ENCODE data around the gene PLPPR3.

PLPPR3 gene

DNA sequence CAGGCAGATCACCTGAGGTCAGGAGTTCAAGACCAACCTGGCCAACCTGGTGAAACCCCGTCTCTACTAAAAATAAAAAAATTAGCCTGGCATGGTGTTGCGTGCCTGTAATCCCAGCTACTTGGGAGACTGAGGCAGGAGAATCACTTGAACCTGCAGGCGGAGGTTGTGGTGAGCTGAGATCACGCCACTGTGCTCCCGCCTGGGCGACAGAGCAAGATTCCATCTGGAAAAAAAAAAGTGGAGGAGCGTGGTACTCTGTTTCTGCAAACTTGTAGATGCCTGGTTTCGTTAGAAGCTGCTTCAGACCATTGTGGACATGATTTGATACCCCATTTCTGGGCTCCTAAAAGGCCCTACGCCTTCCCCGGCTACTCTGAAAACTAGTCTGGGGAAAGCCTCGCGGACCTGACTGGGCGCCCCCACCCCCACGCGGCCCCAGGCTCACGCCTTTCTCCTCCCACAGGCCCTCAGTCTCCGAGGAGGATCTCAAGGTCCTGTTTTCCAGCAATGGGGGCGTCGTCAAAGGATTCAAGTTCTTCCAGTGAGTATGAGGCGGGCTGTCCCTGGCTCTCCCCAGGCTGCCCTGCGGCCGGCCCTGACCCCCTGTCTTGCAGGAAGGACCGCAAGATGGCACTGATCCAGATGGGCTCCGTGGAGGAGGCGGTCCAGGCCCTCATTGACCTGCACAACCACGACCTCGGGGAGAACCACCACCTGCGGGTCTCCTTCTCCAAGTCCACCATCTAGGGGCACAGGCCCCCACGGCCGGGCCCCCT lies 11.5 kb downstream of the PLPPR3 start:
- no peak for DNase-seq (ENCODE audit: low read depth)

DNA sequence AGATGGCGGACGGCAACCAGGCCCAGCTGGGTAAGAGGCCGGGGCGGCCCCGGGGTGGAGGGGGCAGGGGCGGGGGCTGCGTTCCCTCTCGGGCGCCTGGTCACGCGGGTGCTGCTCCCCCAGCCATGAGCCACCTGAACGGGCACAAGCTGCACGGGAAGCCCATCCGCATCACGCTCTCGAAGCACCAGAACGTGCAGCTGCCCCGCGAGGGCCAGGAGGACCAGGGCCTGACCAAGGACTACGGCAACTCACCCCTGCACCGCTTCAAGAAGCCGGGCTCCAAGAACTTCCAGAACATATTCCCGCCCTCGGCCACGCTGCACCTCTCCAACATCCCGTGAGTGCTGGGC lies 13.4 kb downstream of the PLPPR3 start:
- no peak for DNase-seq (ENCODE audit: low read depth)

DNA sequence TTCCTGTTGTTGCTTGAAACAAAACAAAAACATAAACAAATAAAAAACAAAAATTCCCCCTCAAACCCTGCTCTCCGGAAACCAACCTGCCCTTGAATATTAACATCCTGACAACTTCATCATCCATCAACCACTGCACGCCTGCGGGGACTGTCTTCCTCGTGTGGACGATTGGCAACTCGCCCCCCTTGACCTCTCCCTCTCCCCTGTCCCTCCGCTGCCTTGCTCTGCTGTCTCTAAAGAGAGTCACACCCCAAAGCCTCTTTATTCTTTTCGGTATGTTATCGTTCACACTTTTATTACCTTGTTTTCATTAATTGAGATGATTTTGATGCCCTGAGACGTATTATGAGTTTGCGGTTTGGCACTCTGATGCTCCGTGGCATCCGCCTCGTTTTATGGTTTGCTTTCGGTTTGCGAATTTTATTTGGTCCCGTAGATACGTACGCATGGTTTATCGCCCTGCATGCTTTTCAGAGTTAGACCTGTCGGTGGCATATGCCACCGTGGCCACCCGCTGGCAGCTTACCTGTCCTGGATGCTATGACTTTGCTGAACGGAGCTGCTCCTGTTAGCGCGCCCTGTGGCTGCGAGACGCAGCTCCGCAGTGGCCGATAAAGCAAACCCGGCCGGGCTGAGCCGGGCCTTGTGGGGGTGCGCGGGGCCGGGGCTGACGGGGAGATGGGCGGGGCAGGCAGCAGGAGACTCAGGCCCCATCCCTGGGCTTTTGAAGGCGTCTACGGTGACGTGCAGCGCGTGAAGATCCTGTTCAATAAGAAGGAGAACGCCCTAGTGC lies 13.9 kb downstream of the PLPPR3 start:
- no peak for DNase-seq (ENCODE audit: low read depth)

DNA sequence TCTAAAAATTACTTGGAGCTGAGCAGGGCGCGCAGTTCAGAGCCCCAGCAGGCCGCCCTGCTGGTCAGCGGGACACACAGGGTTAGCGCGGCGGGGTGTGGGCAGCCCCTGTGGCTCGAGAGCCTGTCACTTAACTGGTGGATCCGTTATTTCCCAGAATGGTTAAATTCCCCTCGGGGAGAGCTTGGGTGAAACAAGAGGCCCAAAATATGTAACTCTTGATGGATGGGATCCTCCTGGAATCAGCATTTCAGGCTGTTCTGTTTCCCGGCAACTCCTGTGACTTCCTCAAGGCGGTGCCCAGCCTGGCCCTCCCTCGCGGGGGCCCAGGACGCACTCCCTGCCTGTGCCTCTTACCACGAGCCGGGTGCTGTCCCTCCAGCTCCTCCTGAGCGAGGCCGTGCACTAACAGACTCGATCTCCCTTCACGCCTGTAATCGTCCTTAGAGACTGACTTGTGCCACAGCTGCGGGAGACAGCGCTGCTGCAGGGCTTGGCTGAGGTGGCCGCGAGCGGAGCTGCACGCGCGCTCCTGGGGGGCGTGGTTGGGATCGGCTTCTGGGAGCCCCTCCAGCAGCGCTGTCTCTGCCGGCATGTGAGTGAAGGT lies 14.8 kb downstream of the PLPPR3 start:
- DNase-seq (ENCODE audit: low read depth) = no peak

DNA sequence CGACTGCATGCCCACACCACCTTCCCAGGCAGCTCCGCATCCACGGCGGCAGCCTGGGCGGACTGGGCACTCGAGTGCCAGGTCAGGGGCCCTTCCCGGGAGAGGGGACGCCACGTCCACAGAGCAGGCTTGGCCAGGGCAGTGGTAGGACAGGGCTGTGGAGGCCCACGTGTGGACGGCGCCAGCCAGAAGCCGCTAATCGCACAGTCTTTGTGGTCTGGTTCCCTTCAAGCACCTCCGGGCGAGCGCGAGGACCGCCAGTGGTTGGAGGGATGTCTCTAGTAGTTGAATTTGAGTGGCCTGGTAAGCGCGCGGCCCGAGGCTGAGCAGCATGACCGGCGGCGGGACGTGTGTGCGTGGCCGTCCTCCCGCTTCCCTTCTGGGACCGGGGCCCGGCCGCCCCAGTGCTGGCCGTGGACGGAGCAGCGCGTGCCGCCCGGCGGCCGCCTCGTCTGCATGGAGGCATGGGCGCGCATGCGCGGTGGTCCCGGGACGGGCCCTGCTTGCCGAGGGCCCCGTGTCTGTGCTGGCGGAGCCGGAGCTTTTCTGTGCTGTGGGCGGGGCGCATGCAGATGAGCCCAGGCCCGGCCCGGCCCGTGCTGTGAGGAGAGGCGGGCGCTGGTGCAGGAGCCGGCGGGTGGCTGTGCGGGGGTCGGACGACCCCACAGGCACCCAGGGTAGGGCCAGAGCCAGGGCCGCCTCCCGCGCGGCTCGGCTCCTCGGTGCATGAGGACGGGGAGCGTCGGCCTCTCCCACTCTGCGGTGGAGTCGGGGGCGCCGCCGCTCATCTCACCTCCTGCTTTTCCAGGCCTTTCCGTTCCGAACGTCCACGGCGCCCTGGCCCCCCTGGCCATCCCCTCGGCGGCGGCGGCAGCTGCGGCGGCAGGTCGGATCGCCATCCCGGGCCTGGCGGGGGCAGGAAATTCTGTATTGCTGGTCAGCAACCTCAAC lies 15.9 kb downstream of the PLPPR3 start:
- DNase-seq (ENCODE audit: low read depth) = no peak

DNA sequence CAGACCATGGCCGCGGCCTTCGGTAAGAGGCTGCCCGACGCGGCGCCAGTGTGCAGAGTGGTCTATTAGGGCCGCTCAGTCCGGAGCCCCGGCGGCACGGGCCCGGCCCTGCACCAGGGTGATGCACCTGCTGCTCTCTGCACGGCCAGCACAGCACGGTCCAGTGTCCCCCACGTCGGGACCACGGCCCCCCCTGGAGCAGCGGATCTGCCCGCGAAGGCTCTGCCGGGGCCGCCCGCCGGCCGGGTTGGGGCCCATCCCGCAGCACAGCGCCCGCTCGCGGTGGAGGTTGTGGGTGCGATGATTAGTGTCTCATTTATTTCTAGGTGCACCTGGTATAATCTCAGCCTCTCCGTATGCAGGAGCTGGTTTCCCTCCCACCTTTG lies 16.6 kb downstream of the PLPPR3 start:
- no peak for DNase-seq (ENCODE audit: low read depth)

DNA sequence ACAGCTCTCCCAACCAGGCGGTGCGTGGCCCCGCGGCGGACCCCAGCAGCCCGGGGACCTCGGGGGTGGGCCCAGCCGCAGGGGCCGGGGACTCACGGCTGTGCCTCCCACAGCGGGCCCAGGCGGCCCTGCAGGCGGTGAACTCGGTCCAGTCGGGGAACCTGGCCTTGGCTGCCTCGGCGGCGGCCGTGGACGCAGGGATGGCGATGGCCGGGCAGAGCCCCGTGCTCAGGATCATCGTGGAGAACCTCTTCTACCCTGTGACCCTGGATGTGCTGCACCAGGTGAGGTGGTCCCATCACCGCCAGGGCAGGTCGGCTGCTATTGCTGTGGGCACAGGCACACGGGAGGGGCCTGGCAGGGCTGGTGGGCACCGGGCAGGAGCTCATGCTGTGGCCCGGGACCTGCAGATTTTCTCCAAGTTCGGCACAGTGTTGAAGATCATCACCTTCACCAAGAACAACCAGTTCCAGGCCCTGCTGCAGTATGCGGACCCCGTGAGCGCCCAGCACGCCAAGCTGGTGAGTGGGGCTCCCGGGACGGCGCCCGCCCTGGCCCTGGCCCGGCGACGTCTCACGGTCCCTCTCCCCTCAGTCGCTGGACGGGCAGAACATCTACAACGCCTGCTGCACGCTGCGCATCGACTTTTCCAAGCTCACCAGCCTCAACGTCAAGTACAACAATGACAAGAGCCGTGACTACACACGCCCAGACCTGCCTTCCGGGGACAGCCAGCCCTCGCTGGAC lies 17.2 kb downstream of the PLPPR3 start:
- DNase-seq (ENCODE audit: low read depth) = no peak

DNA sequence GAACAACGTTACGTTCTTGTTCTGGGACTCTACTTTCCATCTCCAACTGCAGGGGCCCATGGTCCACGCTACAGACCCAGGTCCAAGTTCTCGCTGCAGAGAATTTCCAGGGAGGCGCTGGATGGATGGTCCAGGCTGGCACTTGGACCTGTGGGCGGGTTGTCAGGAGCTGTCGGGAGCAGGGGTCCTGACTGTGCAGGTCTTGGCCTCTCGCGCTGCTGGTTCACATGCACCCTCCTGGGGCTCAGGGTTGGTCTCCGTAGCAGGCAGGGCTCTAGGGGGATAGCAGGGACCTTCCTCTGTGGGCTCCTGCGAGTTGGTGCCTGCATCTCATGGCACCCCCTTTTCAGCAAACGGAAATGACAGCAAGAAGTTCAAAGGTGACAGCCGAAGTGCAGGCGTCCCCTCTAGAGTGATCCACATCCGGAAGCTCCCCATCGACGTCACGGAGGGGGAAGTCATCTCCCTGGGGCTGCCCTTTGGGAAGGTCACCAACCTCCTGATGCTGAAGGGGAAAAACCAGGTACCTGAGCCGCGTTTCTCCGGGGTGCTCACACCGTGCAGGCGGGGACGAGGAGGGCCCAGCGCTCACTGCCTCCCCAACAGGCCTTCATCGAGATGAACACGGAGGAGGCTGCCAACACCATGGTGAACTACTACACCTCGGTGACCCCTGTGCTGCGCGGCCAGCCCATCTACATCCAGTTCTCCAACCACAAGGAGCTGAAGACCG lies 17.9 kb downstream of the PLPPR3 start:
- DNase-seq (ENCODE audit: low read depth) = no peak

DNA sequence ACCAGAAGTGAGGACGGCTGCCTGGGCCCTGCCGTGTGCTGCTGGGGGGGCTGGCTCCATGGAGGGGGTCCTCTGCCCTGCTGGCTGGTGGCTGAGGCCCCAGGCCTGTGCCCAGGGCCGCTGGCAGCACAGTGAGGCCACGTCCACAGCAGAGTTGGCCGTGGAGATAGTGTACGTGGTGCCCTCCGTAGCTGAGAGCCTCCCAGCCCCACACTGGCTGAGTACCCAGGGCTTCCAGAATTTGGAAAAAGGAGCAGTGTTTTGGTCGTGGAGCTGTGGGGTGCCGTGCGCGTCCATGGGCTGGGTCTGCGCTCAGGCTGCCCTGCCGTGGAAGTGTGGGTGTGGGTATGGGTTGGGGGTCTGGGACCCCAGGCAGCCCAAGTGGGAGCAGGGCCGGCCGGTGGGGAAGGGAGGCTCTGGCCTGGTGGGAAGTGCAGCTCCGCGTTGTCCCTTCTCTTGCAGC lies 18.6 kb downstream of the PLPPR3 start:
- DNase-seq (ENCODE audit: low read depth) = no peak

DNA sequence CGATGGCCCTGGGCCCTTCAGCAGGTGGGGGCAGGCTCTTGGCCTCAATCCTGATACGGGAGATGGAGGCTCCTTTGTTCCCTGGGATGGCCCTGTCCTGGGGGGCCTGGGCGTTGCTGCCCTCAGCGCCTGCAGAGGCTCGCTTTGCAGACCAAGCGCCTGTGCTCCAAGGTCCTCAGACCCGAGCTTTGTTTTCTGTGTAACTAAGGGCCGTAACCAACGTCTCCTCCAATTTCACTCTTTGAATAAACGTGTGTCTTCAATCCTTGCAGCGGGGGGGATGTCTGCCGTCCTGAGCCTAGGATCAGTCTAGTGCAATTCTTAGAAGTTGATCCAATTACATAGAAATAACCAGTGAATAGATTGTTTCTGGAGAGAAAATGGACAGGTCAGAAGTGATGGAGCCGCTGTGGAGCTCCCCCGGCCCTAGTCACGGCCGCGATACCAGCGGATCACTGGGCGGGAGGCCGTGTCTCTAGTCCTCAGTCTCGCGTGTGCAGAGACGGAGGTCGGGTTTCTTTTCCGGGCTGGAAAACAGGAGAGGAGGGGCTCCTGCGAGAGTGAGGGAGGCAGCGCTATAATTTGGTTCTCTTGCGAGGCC lies 19.2 kb downstream of the PLPPR3 start:
- DNase-seq (ENCODE audit: low read depth) = no peak

DNA sequence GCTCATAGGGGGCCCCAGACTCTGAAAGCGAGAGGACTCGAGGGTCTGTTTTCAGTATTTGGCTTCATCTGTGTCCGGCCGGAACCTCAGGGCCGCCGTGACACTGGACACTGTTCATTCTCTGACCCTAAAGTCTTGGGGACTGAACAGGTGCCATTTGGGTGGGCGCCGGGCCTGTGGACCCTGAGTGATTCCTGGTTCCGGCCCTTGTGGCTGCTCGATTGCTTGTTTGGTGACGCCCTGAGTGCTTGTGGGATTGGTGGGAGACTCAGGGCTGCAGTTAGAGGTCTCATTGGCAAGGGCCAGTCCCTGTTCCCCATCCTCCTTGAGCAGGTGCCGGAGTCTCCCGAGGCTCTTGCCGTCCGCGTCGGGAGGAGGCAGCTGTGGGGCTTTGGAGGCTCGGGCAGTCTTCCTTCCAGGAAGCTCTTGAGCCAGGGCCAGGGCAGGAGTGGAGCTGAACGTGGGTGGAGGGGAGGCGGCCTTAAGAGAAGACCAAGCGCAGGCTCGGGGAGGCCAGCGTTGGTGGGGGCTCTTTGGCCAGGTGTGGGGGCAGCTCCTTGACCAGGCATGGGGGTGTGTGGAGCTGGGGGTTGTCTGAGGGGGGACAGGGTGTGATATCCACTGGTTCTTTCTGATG lies 19.8 kb downstream of the PLPPR3 start:
- no peak for DNase-seq (ENCODE audit: low read depth)

DNA sequence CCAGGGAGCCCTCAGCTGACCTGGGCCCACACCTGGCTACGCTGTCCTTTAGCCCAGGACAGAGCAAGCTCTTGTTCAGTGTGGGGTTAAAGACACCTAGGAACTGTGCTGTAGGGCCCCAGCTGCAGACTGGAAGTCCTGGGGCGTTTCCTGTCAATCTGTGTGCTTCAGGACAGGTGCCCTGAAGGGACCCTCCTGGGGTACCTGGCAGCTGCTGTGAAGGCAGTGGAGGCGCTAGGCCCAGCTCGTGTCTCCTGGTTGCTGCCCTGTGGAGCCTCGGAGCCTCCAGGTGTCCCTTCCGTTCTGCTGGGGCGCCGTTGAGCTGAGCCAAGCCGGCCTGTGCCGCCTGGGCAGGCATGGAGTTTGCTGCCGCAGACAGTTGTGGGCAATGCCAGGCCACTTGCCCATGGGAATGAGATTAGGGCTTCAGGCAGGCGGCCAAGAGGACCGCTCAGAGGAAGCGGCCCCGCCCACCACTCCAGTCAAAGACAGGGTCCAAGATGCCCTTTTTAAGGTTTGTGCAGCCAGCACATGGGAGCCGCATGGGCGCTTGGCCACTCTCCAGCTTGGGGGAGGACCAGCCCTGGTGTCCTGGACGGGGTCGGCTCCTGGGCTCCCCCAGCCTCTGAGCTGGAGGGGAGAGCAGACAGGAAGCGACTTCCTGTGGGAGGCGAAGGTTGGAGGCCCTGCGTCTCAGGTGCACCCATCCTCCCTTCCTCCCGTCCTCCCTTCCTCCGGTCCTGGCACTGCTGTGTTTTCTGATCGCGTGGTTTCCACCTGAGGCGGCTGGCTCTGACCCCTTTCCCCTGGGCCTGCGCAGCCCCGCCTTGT lies 20.5 kb downstream of the PLPPR3 start:
- no peak for DNase-seq (ENCODE audit: low read depth)

DNA sequence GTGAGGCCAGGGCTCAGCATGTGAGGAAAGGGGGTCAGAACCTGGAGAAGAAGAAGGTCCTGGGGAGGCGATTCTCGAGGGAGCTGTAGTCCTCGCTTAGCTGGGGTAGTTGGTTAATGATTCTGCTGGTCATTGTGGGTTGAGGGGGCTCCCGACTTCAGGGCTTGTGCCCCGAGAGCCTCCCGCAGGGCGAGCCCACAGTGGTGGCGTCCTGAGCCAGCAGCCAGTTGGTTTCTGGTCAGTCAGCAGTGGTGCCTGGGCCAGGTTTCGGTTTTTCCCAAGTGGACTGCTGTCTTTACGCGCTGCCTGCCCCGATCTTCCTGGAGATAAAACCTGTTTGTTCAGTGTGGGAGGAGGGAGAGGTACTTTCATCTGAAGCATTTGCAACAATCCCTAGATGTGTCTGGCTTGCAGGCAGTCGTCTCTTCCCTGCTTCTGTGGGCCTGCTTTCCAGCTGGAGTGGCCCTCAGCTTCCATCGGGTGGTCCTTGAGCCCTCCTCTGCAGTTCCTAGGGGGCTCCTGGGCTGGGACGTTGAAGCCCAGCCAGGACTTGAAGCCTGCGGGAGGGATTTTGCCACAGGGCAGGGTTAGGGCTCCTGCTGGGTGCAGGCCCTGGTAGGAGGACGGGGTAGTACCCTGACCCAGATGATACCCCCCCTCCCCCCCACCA lies 21.3 kb downstream of the PLPPR3 start:
- DNase-seq (ENCODE audit: low read depth) = no peak

DNA sequence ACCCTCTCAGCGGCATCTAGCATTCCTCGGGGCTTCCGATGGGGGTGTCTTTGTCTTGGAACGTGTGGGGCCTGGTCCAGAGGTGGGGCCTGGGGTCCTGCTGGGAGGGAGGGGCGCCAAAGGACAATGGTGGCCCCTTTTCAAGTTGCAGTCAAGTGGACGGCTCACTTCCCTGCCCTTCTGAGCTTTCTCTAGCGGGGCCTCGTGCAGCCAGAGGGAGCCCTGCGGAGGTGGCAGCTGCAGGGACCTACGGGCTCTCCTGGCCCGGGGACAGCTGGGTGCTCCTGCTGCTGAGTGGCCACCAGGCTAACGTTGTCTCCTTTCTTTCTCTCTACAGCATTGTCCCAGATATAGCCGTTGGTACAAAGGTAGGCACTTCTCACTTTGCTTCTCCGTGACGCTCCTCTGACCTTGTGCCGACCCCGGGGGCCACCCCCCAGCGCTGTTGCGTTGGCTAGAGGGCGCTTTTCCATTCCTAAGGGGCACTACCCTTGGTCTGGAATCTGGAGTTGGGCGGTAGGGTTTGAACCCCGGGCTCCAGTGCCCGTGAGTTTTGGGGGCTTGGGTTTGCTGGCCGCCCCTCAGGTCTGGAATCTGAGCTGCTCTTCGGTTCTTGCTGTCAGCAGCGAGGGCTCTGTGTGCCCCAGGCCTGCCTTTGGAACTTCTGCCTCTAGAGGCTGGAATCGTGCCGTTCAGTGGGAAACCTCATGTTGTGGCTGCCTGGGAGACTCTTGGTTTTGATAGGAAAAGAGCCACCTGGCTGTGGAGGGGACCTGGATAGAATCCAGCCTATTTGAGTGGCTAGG lies 22.5 kb downstream of the PLPPR3 start:
- no peak for DNase-seq (ENCODE audit: low read depth)

DNA sequence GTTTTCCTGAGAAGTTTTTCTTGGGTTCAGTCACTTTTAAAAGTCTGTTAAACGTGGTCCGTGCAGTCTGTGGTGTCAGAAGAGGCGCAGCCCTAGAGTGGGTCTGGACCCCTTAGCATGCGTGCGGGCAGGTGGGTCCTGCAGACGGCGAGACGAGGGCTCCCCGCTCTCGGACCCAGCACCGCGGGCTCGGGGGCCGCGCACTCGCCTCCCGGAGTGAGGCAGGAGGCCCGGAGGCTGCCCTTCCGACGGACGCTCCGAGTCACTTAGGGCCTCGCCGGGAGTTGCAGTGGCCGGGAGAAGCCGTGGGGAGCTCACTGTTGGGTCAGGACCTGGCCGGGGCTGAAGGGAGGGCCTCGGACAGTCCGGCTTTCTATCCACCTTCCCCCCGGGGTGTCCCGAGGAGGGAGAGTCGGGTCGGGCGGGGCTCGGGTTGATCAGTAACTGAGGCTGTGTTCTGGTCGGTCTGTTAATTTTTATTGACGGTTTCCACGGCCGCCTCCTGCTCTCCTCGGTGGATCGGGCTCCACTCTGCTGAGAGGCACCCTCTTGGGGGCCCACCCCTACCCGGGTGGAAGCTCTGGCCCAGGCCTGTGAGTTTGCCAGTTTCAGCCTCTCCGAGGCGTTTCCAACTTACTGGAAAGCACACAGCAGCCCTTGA lies 23.2 kb downstream of the PLPPR3 start:
- no peak for DNase-seq (ENCODE audit: low read depth)

DNA sequence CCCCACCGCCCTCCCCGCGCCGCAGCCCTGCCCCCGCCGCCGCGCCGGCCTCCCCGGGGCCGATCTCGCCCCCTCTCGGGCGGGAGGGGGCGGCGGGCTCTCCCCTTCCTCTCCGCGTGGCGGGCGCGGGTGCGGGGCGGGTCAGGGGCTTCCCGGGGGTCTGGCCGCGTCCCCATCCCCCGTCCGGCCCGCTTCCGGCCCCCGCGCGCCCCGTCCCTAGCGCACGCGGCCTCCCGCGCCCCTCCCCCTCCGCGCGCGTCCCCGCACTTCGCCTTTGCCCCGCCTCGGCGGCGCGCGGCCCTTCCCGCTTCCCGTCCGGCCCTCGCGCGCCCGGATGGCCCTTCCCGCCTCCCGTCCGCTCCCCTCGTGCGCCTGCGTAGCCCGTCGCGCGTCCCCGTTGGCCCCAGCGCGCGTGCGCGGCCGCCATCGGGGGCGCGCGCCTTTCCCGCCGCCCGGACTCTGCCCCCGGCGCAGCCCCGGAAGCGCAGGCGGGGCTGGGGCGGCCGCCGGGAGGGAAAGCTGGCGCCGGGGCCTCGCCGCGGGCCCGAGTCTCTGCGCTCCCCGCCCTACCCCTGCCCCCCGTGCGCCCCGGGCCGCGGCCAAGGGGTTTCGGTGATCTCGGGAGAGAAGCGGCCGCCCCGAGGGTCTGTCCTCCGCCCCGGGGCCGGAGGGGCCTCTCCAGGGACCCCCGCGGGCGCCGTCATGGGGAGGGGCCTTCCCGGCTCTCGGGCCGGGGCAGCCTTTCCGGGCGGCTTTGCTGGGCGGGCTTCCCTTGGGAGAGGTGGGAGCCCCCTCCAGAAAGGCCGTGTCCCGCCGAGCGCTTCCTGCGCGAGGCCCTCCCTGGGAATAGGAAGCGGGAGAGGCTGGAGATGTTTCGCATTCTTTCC lies 24.0 kb downstream of the PLPPR3 start:
- DNase-seq (ENCODE audit: low read depth) = peak; percentile 70
